ENCODE measurements around the gene LDLRAD1. TPM values are rescaled to one million over a fixed set of nuclear protein-coding genes. Genes with fewer than 3 reads are reported as not detected.
A peak's percentile ranks its signal among the peaks of the same experiment; 100 is the strongest.
"Not testable (repeated sequence)": the region's sequence is repeated elsewhere in the genome, so short reads cannot be mapped to it uniquely, and the experiment has no call there.

The LDLRAD1 gene, protein sequence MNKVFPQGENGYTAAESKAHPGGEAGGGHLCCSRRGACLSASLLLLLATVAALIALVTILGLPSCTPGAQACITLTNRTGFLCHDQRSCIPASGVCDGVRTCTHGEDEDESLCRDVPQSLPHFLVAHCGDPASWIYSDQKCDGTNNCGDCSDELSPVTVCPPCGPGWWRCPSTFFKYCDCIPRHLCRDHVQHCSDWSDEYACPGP
- not detected in 2 replicates for total RNA-seq (2014; rRNA removed; shearing (Covaris generic))

DNA sequence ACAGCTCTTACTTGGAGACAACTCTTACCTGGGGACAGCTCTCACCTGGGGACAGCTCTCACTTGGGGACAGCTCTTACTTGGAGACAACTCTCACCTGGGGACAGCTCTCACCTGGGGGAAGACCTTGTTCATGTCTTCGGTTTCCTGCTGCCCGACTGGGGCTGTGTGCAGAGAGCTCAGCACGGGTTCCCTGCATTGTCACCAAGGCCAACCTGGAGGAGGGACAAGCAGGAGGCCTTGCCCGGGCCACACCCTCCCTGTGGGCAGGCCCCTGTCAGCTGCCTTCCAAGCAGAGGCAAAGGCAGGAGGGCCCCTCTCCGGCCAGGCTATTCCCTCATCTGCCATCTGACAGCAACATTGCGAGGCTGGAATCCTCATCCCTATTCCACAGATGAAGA is at the start of gene LDLRAD1:
Gene LDLRAD1 (minus strand): TSS at position 208 of the 400 bp plus-strand sequence. CDS start 74 bp downstream, at position 134.
- H3K36me3 ChIP-seq, result no peaks in the 10 kb centered on the region
- H3K27me3 ChIP-seq (replicated peaks), result no peaks in the 10 kb centered on the region
- H3K9me3 ChIP-seq (replicated peaks), result no peaks in the 10 kb centered on the region
- no peak within 1 kb of the TSS for H3K4me3 ChIP-seq
- peaks cover 9% of the 10 kb centered on the region for H3K4me1 ChIP-seq (replicated peaks)
- DNase-seq (ENCODE audit: low read depth in 1 of 2, low spot score in 2 of 2), result no peak
- no peak within 1 kb of the TSS for H3K27ac ChIP-seq

DNA sequence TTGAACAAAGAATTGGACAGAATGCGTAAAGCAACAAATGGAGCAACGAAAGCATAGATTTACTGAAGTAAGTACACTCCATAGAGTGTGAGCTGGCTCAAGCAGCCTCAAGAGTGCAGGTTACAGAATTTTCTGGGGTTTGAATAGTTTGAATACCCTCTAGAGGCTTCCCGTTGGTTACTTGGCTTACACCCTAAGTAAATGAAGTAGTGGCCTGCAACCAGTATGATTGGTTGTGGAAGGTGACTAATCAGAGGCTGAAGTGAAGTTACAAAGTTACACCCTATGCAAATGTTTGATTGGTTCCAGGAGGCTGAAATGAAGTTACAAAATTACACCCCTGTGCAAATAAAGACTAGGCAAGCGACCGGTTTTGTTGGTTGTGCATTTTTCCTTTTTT is 46.3 kb upstream of the LDLRAD1 start:
- no peak for DNase-seq (ENCODE audit: low read depth in 1 of 2, low spot score in 2 of 2)
- no peaks in the 10 kb centered on the region for H3K4me1 ChIP-seq (replicated peaks)
- H3K27me3 ChIP-seq (replicated peaks), result no peaks in the 10 kb centered on the region
- H3K9me3 ChIP-seq (replicated peaks), result no peaks in the 10 kb centered on the region
- H3K27ac ChIP-seq, result no peak overlapping the region
- H3K4me3 ChIP-seq, result no peak overlapping the region
- H3K36me3 ChIP-seq, result no peaks in the 10 kb centered on the region

DNA sequence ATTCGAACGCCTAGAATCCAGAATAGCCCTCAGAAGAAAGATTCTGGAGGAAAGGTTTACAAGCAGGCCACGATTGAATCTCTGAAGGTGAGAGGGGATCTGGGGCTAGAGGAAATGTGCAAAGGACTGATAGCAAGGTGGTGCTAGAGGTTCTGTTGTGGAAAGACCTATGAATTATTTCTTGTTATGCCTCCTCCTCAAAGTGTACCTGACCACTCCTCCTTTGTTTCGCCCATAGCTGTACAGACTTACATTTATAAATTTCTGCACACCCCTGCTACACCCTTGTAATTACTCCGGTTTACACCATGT is 36.4 kb upstream of the LDLRAD1 start:
- Histone ChIP-seq H3K27ac (no peak overlapping the region), H3K36me3 (peaks cover 3% of the 10 kb centered on the region; the same call in 1 of the 2 replicates), H3K27me3 (replicated peaks) (no peaks in the 10 kb centered on the region), H3K9me3 (replicated peaks) (no peaks in the 10 kb centered on the region), H3K4me3 (peak overlapping the region; percentile 70), H3K4me1 (replicated peaks) (peaks cover 13% of the 10 kb centered on the region)
- no peak for DNase-seq (ENCODE audit: low read depth in 1 of 2, low spot score in 2 of 2)

DNA sequence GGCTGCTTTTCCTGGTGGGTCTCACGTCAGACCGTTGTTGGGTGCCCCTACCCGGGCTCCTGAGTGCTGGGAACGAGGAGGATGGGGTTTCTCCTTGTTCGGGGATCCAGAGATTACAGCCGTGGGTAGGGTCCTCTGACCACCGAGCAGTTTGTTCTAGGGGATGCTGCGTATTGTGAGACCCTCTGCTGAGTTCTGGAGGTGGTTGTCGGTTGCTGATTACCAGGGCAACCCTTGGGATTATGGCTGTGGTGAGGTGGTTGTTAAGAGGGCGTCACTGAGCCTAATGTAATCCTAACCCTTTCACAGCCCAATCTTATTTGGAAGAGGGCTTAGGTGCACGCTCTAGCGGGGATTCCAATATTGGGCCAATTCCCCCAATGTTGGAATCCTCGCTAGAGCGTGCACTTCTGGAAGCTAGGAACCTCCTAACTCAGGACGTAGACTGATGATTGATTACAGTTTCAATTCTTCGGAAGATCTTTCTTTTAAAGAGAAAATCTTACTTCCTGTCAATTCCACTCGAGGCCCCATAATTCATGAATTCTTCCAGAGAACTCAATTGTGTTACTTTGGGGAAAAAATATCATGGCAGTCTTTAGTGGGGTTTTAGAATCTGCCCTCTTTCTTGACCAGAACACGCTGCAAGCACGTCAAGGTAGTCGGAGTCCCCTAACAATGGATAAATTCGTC is 35.9 kb upstream of the LDLRAD1 start:
- Histone ChIP-seq H3K27ac (peak overlapping the region; percentile 75), H3K4me3 (peak overlapping the region; percentile 70), H3K9me3 (replicated peaks) (no peaks in the 10 kb centered on the region), H3K27me3 (replicated peaks) (no peaks in the 10 kb centered on the region), H3K36me3 (peaks cover 3% of the 10 kb centered on the region; the same call in 1 of the 2 replicates), H3K4me1 (replicated peaks) (peaks cover 13% of the 10 kb centered on the region)
- DNase-seq (ENCODE audit: low read depth in 1 of 2, low spot score in 2 of 2), result no peak

DNA sequence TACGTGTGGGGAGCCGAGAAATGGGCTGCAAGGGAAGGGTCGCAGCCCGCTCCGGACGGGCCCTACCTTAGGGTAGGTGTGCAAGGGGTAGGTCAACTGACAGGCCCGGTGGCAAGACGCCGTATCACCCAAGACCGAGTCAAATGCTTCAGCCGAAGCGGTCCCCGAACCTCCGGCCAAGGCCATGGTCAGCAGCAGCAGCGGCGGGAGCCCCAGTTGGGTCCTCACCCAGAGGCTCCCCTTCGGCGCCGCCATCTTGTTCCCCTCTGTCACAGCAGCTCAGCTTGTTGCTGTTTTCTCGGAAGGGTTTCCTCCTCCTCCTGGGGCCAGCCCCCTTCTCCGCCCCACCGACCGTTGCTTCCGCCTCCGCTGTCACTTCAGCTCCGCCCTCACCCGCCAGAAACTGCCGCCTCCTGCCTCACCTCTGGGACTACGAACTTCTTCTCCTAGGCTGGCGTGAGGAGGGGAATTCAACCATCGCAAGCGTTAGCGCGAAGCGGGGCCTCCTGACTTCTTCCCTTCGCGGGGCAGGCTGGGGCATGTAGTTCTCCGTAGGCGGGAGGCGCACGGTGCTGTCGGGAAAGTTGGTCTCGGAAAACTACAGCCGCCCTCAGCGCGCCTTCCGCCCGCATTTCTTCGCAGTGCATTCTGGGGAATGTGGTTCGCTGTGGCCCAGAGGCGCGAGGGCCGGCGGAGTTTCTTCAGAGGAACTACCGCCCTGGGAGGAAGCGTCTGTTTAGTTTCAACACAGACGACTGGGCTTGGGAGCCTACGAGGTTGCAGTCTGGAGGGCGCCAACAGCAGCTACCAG is 35.2 kb upstream of the LDLRAD1 start, which contains the start of the genes TCEANC2 and TMEM59:
Gene TCEANC2 (plus strand): TSS at position 675 of the 811 bp plus-strand sequence. CDS start 815 bp downstream, outside the sequence.
Gene TMEM59 (minus strand): TSS at position 271 of the 811 bp plus-strand sequence. CDS start 16 bp downstream, at position 255.
- peak within 1 kb of the TSS; percentile 75 for H3K27ac ChIP-seq
- peak; percentile 99 for DNase-seq (ENCODE audit: low read depth in 1 of 2, low spot score in 2 of 2)
- no peaks in the 10 kb centered on the region for H3K27me3 ChIP-seq (replicated peaks)
- H3K4me1 ChIP-seq (replicated peaks), result peaks cover 13% of the 10 kb centered on the region
- peaks cover 3% of the 10 kb centered on the region; the same call in 1 of the 2 replicates for H3K36me3 ChIP-seq
- peak within 1 kb of the TSS; percentile 70 for H3K4me3 ChIP-seq
- no peaks in the 10 kb centered on the region for H3K9me3 ChIP-seq (replicated peaks)

DNA sequence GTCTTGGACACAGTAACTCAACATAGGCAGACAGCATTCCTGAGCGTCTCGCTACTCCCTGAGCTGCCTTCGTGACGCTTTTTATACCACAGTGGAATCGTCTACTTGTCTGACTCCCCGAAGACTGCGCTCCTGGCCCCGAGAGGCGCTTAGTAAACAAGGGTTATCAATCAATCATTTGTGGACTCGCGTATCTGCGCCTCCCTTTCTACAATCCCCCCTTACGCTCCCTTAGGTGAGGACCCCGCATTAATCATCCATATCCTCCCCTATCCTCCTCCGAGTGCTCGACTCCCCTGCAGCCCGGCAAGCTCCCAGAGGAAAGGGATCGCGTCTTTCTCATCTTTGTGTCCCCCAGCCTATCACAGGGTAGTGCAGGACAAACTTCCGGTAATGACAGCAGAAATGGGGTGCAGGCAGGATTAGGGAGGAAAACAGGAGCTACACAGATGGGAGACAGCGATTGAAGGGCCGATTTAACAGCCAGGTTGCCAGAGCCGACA is 34.5 kb upstream of the LDLRAD1 start:
- Histone ChIP-seq H3K36me3 (peaks cover 3% of the 10 kb centered on the region; the same call in 1 of the 2 replicates), H3K9me3 (replicated peaks) (no peaks in the 10 kb centered on the region), H3K4me3 (peak overlapping the region; percentile 70), H3K27ac (peak overlapping the region; percentile 75), H3K4me1 (replicated peaks) (peaks cover 13% of the 10 kb centered on the region), H3K27me3 (replicated peaks) (no peaks in the 10 kb centered on the region)
- peak; percentile 51 to 64 for DNase-seq (ENCODE audit: low read depth in 1 of 2, low spot score in 2 of 2)

DNA sequence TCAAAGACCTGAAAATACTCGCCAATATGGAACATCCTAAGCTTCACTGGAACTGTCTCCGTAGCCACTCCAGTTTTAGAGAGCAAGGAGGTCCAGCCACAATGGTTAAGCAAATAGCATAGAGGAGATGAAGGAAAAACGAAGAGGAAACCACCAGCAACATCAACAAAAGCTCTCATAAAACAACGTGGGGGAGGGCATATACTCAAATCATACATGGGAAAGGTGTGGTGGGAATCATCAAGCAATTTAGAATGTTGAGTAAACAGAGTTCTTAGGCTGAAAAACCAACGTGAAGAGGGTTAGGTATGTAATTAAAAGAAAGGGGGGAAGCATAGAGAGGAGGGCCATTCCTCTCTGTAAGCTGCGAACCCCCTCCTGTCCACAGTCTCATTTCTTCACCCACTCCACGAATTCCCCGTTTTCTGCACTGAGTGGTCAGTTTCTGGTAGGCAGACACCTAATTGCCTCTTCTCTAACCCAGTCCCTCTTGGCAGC is 34.0 kb upstream of the LDLRAD1 start:
- H3K4me3 ChIP-seq, result peak overlapping the region; percentile 70
- H3K4me1 ChIP-seq (replicated peaks), result peaks cover 13% of the 10 kb centered on the region
- H3K27ac ChIP-seq, result peak overlapping the region; percentile 75
- peaks cover 3% of the 10 kb centered on the region; the same call in 1 of the 2 replicates for H3K36me3 ChIP-seq
- H3K27me3 ChIP-seq (replicated peaks), result no peaks in the 10 kb centered on the region
- peak in 1 of 2 experiments; percentile 61 for DNase-seq (ENCODE audit: low read depth in 1 of 2, low spot score in 2 of 2)
- no peaks in the 10 kb centered on the region for H3K9me3 ChIP-seq (replicated peaks)

DNA sequence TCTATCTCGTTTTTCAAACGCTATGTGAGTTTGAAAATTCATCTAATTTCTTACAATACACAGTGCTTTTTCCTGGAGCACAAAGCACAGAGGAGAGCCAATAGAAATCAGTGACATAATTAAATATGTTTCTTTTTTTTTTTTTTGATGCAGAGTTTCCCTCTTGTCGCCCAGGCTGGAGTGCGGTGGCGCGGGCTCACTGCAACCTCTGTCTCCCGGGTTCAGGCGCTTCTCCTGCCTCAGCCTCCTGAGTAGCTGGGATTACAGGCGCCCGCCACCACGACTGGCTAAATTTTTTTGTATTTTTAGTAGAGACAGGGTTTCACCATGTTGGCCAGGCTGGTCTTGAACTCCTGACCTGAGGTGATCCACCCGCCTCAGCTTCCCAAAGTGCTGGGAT is 32.4 kb upstream of the LDLRAD1 start:
- H3K4me1 ChIP-seq (replicated peaks), result peaks cover 13% of the 10 kb centered on the region
- not testable (repeated sequence) for H3K36me3 ChIP-seq; H3K9me3 ChIP-seq (replicated peaks); H3K27me3 ChIP-seq (replicated peaks); H3K27ac ChIP-seq; DNase-seq (ENCODE audit: low read depth in 1 of 2, low spot score in 2 of 2); H3K4me3 ChIP-seq

DNA sequence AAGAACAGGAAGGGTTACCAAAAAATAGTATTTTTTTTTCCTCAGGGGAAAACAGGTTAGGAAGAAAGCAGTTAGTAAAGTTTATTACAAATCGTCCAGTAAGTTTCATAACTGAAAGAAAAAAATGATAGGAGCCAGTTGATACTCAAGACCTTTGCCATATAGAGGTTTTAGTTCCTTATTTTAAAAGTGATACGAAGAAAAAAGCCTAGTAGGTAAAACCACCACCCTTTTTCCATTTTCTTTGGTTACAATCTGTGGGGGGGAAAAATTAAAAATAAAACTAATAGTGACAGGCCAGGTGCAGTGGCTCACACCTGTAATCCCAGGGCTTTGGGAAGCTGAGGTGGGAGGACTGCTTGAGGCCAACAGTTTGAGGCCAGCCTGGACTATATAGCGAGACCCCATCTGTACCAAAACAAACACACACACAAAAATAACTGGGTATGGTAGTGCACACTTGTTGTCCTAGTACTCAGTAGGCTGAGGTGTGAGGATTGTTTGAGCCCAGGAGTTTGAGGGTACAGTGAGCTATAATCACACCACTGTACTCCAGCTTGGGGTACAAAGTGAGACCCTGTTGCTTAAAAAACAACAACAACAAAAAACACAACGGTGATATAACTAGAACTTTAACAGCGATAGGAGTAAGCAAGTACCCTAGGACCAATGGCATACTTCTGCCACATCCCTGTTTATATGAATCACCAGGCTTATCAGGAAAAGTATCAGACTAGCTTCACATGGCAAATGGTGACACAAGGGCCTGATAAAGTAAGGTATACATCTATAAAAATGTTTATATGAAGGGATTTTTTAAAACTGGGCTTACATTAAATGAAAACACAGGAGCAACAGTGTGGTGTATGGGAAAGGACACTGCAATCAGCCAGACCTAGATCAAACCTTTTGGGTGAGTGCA is 29.7 kb upstream of the LDLRAD1 start:
- Histone ChIP-seq H3K27me3 (replicated peaks) (no peaks in the 10 kb centered on the region), H3K9me3 (replicated peaks) (no peaks in the 10 kb centered on the region), H3K4me1 (replicated peaks) (peaks cover 6% of the 10 kb centered on the region; the same call in 1 of the 2 replicates), H3K27ac (no peak overlapping the region), H3K36me3 (peaks cover 4% of the 10 kb centered on the region), H3K4me3 (no peak overlapping the region)
- no peak for DNase-seq (ENCODE audit: low read depth in 1 of 2, low spot score in 2 of 2)

DNA sequence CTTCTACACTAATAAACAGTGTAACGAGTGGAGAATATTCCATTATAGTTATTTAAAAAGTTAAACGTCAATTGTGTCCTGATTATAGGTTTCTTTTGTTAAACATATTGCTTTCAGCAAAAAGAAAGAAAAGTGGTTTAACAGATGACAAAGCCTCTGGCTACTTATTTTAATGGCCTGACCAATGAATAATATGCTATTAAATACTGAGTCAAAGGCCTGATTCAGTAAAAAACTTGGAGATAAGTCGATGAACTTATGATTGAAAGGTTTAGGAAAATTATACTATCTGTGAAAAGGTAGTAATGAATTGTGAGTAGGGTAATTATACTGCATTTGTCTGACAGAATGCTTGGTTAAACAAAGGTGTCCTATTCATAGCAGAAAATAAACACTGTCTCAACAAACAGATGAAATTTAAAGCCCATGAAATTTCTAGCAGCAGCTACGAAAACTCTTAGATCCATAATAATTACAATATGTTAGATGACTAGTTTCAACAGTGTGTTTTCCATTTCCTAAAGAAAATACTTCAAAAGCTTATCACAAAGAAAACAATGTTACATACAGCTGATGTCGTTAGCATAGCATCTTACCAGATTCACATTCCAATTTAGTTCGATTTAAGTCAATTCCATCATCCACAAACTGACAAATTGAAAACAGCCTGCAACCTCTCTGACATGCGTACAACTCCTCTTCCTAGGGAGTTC is 28.8 kb upstream of the LDLRAD1 start:
- no peak overlapping the region for H3K4me3 ChIP-seq

DNA sequence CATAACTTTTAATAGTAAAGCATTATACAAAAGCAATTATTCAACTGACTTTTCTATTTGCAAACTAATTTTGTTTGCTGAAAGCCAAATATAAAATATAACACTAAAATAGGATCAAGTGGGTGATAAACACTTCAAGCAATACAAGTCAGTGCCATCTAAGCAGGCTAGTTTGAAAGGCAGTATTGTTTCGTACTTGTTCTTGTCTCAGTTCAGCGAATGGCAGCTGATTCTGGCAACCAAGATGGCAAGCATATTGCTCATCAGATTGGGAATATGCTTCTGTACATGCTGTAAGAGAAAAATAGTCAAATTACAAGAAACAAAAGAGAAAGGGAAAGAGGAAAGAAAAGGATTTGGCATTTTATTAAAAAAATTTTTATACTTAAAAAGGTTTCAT is 27.5 kb upstream of the LDLRAD1 start:
- DNase-seq (ENCODE audit: low read depth in 1 of 2, low spot score in 2 of 2), result no peak
- Histone ChIP-seq H3K9me3 (replicated peaks) (no peaks in the 10 kb centered on the region), H3K27ac (no peak overlapping the region), H3K4me1 (replicated peaks) (no peaks in the 10 kb centered on the region; the same call in 1 of the 2 replicates), H3K4me3 (no peak overlapping the region), H3K27me3 (replicated peaks) (no peaks in the 10 kb centered on the region), H3K36me3 (peaks cover 23% of the 10 kb centered on the region)

More for the DNA sequence above, 28.8 kb upstream of the LDLRAD1 start:
- no peaks in the 10 kb centered on the region for H3K9me3 ChIP-seq (replicated peaks)
- DNase-seq (ENCODE audit: low read depth in 1 of 2, low spot score in 2 of 2), result no peak
- peaks cover 11% of the 10 kb centered on the region for H3K36me3 ChIP-seq
- H3K27ac ChIP-seq, result no peak overlapping the region
- H3K27me3 ChIP-seq (replicated peaks), result no peaks in the 10 kb centered on the region
- H3K4me1 ChIP-seq (replicated peaks), result peaks cover 6% of the 10 kb centered on the region; the same call in 1 of the 2 replicates

DNA sequence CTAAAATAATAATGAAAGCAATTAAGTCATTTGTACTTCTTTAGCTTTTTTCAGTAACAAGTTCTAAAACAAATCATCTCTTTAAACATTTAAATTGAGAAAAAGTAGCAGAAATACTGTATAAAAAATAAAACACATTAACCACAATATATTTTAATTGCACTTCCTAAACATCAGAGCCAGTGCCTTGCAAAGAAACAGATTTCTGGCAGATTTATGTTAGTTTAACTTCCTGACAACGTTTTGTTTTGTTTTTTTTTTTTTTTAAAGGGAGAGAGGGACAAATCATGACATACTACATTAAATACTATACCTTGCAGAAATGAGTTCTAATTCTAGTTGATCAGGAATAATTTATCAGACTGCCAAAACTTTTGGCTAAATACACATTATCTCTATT is 23.8 kb upstream of the LDLRAD1 start:
- no peaks in the 10 kb centered on the region for H3K27me3 ChIP-seq (replicated peaks)
- no peaks in the 10 kb centered on the region for H3K9me3 ChIP-seq (replicated peaks)
- peaks cover 38% of the 10 kb centered on the region for H3K36me3 ChIP-seq
- no peak overlapping the region for H3K27ac ChIP-seq
- no peak for DNase-seq (ENCODE audit: low read depth in 1 of 2, low spot score in 2 of 2)
- no peak overlapping the region for H3K4me3 ChIP-seq
- H3K4me1 ChIP-seq (replicated peaks), result no peaks in the 10 kb centered on the region

Measured in SJSA1 (cell line).